Activated naive CD8-positive, alpha-beta T cell treated with anti-CD3 and anti-CD28 coated beads, Interleukin-2, amount 50 U/mL, for 24 hours (primary cell): ENCODE measurements around the gene HOXA7.

Experiments
- ATAC-seq: fragments of 150-1000 bp; cut with Tn5 transposase; one replicate; pipeline ENCODE4 v1.10.0; 2021
- DNase-seq: peaks from one replicate; pipeline ENCODE4 v3.0.0; 2021
- H3K27ac Mint-ChIP-seq: one replicate; pipeline ENCODE4 v1.8.0; 2021; ENCODE audit warnings: mild to moderate bottlenecking, mixed read lengths
- H3K27me3 Mint-ChIP-seq: one replicate; pipeline ENCODE4 v1.8.0; 2021; ENCODE audit warnings: mixed read lengths
- H3K36me3 Mint-ChIP-seq: one replicate; pipeline ENCODE4 v1.8.0; 2021; ENCODE audit warnings: low read depth, mixed read lengths
- H3K4me1 Mint-ChIP-seq: one replicate; pipeline ENCODE4 v1.8.0; 2021; ENCODE audit warnings: mixed read lengths
- H3K4me3 Mint-ChIP-seq: one replicate; pipeline ENCODE4 v1.8.0; 2021; ENCODE audit warnings: mild to moderate bottlenecking, moderate library complexity, mixed read lengths
- H3K9me3 Mint-ChIP-seq: one replicate; pipeline ENCODE4 v1.8.0; 2021; ENCODE audit warnings: mixed read lengths

The HOXA7 gene

DNA sequence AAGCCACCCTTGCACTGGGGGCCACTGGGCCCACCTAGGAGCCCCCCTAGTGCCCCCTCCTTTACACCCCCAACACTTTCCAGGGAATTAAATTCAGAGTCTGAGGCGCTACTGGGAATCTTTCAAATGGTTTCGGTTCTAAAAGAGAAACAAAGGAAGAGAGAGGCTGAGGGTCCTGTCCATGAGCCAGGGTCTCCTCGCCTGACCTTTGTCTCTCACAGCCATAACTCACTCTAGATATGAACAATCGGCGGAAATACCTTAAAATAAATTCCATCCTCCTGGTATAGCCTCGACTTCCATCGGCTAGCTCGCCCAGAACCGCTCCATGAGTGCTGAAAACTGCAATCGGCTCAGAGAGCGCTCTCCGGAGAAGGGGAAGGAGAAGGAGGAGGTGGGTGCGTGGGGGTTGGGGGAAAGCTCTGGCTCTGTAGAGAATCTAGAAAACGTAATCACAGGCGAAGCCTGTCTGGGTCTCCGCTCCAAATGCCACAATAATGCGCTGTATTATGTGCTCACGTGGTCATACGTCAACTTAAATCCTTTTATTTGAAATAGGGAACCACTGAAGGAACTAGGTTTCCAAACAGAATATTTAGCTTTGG is 38.5 kb downstream of the HOXA7 start:
- H3K36me3 Mint-ChIP-seq: no peaks in the 10 kb centered on the region
- H3K4me3 Mint-ChIP-seq: no peak overlapping the region
- no peaks in the 10 kb centered on the region for H3K4me1 Mint-ChIP-seq
- ATAC-seq: no peak
- H3K27me3 Mint-ChIP-seq: no peaks in the 10 kb centered on the region
- no peak for DNase-seq
- H3K9me3 Mint-ChIP-seq: no peaks in the 10 kb centered on the region
- no peak overlapping the region for H3K27ac Mint-ChIP-seq

DNA sequence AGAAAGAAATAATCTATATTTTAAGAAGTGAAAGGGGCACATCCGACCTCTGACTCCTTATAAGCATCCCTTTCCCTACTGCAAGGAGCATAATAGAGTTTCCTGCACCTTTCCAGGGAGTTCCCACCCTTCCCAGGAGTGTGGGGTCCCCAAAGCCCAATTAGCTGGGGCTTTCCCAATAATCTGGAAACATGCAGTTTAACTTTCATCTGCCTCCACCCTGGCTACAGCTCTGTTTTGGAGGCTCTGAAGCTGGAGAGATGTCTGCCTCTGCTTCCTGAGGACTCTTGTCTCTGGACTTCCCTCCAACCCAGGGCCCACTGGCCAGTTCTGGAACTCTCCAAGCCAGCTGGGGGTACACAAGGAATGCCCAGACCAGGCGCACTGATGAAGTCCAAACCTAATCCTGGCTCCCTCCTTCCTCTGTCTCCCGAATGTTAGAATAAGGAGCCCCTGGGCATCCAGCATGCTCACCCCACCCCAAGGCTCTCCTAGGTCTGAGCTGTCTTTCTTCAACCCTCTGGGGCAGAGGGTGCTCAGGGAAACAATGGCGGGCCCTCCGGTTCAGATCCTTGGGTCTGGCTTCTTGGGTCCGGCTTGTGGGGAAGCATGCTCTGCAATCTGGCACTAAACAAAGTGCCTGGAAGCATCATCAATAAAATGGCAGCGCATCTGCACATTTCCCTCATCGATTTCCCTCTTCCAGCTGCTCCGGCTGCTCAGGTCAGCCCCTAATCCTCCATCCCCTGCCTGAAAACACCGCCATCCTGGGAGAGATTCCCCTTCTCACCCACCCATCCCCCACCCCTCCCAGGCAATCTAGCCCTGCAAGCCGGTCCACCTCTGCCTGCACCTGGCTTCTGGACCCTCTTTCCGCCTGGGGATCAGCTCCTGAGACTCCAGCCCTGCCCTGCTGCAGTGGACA is 39.3 kb downstream of the HOXA7 start:
- DNase-seq: no peak
- no peaks in the 10 kb centered on the region for H3K27me3 Mint-ChIP-seq
- no peak for ATAC-seq
- H3K27ac Mint-ChIP-seq: no peak overlapping the region
- H3K4me3 Mint-ChIP-seq: no peak overlapping the region
- H3K9me3 Mint-ChIP-seq: no peaks in the 10 kb centered on the region
- no peaks in the 10 kb centered on the region for H3K4me1 Mint-ChIP-seq
- no peaks in the 10 kb centered on the region for H3K36me3 Mint-ChIP-seq

DNA sequence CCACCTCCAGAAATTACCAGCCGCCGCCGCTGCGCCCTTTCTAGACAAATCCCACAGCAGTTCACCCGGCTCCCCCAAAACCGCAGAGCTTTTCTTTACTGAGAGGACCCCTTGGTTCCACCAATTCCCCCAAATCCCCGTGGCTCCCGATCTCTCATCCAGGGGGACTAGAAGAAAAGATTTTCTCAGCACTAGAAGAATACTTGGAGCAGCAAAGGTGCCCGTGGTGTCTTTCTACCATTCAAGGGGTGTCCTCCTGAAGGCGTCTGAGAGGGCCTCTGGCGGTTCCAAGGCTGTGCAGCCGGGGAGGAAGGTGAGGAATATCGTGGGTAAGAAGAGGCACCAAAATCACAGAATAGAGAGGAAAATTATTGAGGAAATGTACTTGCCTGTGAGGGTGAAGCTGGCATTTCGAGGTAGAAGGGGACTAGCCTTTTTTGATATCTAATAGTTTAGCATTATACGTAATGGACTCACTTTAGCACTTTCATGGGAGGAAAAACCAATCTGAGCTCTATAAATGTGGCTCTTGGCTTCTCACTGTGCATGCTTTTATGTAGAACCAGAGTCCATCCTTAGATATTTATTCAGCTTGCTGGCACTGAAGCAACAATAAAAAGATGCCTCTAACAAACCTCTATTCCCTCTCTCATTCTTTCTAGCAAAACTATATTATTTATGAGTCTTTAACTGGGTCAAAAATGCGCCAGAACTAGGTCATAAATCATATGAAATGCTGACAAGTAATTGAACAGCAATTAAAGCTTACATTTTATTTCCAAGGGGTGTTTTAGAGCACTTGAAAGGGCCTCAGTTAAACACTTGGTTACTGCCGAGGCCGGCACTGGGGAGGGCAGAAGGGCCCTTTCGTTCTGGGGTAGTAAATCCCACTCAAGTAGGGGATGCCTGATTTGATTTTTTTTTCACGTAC is 40.2 kb downstream of the HOXA7 start:
- no peak for ATAC-seq
- Mint-ChIP-seq H3K9me3 (no peaks in the 10 kb centered on the region), H3K4me1 (no peaks in the 10 kb centered on the region), H3K4me3 (no peak overlapping the region), H3K27ac (no peak overlapping the region), H3K27me3 (peaks cover 4% of the 10 kb centered on the region), H3K36me3 (no peaks in the 10 kb centered on the region)
- no peak for DNase-seq

DNA sequence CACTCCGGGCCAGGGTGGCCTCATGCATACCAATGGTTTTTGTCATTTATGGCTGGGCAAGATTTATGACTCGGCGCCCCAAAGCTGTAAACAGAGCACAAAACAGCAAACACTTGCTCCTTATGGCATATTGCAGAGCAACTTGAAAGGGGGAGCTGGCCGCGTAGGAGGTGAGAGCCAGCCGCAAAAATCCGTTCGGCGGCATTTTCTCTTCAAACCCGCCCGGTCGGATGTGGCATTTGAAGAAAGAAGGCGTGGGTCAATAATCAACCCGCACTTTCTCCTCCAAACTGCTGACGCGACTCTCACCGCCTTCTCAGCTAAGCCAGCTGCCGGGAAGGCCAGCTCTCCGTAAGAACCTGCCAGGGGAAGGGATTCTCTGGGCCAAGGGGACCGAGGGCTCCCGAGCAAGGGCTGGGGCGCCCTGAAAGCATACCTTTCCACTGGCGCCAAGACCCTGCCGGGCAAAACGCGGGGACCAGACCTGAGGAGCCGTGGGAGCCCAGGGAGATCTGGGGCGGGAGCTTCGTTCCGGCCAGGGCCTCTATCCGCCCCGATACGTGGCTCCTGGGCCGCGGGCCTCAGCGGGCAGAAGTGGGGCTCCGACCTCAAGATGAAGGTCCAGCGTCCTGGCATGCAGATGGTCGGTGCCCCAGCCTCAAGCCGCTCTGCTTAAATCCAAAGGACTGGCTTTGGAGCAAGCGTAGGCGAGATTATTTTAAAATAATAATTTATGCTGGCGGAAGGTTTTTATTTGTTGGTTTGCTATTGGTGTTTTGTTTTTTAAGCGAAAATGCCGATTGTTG is 41.1 kb downstream of the HOXA7 start:
- Mint-ChIP-seq H3K27ac (no peak overlapping the region), H3K27me3 (peaks cover 4% of the 10 kb centered on the region), H3K4me1 (no peaks in the 10 kb centered on the region), H3K36me3 (no peaks in the 10 kb centered on the region), H3K4me3 (no peak overlapping the region), H3K9me3 (no peaks in the 10 kb centered on the region)
- no peak for ATAC-seq
- no peak for DNase-seq

DNA sequence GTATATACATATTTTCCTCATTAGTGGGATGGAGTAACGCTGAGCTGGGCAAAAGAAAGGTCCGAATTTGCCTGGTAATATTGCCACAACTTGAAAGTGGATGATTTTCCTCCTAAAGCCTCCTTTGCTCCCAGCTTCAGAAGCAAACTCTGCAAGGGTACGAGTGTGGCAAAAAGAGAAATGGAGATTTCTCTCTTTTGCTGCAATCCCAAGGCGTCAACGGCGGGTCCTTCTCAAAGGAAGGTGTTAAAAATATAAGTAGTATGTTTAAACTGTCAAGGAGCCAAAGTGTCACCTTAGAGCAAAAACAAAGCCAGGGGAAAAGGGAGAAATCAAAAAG is 41.6 kb downstream of the HOXA7 start:
- DNase-seq (no peak), ATAC-seq (no peak)
- no peaks in the 10 kb centered on the region for H3K36me3 Mint-ChIP-seq
- no peak overlapping the region for H3K4me3 Mint-ChIP-seq
- H3K27ac Mint-ChIP-seq: no peak overlapping the region
- H3K27me3 Mint-ChIP-seq: peaks cover 4% of the 10 kb centered on the region
- H3K4me1 Mint-ChIP-seq: no peaks in the 10 kb centered on the region
- no peaks in the 10 kb centered on the region for H3K9me3 Mint-ChIP-seq

DNA sequence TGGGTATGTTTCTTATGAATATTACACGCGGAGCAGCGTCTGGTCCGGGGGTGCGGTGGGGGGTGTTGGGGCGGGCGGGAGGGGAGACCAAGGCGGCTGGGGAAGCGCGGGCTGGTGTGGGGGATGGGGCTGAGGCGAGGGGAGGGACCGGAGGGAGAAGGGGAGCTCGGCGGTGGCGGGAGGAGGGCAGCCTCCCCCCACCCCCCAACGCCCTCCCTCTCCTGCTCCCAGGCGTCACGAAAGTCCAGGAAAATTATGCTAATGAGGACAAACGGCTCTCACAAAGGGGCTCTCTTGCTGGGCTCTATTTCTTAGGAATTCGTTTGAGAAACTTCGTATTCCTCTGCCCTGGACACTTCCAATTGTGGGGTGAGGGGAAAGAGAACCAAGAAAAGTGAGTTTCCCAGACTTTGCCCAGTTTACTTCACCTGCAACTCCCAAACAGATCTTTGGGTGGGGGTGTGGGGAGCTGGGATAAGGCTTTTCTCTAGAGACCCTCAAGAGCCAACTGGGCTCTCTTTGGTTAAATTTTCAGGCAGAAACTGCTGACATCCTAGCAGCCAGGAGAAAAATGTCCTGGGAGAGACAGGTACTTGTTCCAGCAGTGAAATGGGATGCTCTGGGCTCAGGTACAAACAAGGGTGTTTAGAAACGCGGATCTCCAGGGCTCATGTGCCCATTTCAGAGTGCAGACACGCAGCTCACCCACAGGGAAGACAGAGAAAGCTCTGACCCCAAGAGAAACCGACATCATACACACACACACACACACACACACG is 42.3 kb downstream of the HOXA7 start:
- Mint-ChIP-seq H3K36me3 (no peaks in the 10 kb centered on the region), H3K4me3 (no peak overlapping the region), H3K9me3 (no peaks in the 10 kb centered on the region), H3K27ac (no peak overlapping the region), H3K4me1 (no peaks in the 10 kb centered on the region), H3K27me3 (peaks cover 4% of the 10 kb centered on the region)
- no peak for ATAC-seq
- no peak for DNase-seq

DNA sequence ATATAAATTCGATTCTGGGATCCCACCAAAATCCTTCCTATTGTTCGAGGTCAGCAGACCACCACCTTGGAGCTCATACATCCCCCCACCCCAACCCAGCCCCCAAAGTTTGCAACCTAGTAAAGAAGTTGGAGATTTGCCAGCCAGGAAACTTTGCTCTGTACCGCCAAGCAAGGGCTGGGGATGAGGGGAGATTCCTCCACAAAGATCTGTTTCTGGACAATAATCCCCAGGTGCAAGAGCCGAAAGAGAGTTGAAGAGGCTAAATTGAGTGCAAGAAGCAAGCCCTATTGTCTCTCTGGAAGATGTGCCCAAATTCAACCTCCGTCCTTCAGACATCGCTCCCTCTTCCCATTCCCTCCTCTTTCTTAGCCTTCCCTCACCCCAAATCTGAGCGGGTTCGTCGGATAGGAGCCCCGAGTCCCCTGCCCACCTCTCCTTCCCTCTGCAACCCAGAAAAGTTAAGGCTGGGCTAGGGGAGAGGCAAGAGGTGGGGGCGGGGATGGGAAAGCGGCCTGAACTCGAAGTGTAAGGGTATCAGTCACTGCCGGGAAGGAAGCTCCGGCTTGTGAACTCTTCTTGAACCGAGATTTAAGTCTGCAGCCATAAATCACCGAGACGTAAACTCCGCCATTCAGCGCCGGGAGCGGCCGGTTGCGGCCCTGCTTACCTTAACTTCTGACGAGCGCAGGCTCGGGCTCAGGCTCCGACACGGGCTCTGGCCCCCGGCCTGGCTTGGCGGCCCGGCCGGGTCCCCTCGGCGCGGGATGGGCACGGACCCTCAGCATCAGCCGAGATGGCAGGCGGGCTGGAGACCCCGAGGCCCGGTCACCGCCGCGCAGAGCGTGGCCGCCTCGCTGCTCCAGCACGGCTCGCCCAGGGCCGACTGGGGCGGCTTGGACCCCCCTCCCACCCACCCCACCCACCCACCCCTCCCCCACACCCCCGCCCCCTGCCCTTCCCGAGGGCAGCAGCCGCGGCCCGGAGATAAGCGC is 43.2 kb downstream of the HOXA7 start:
- no peak for ATAC-seq
- Mint-ChIP-seq H3K27ac (no peak overlapping the region), H3K27me3 (peaks cover 4% of the 10 kb centered on the region), H3K36me3 (no peaks in the 10 kb centered on the region), H3K4me3 (no peak overlapping the region), H3K4me1 (no peaks in the 10 kb centered on the region), H3K9me3 (no peaks in the 10 kb centered on the region)
- no peak for DNase-seq

DNA sequence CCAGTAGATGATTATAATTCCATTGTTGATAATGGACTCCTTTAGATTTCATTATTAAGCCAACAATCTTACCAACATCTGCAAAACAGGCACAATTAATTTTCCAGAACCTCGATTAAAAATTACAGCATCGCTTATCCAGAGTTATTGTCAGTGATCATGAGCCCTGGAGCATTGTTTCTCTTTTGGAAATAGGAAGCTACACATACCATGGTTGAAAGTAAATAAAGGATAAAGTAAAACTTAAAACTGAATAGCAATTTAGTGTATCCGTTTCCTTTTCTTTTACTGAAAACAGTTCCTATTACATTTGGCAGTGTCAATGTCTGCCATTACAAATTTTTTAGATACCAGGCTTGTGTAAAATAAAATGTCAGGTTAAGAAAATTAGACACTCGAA is 44.1 kb downstream of the HOXA7 start:
- Mint-ChIP-seq H3K27me3 (peaks cover 4% of the 10 kb centered on the region), H3K27ac (no peak overlapping the region), H3K4me1 (no peaks in the 10 kb centered on the region), H3K36me3 (no peaks in the 10 kb centered on the region), H3K9me3 (no peaks in the 10 kb centered on the region), H3K4me3 (no peak overlapping the region)
- ATAC-seq (no peak), DNase-seq (no peak)

DNA sequence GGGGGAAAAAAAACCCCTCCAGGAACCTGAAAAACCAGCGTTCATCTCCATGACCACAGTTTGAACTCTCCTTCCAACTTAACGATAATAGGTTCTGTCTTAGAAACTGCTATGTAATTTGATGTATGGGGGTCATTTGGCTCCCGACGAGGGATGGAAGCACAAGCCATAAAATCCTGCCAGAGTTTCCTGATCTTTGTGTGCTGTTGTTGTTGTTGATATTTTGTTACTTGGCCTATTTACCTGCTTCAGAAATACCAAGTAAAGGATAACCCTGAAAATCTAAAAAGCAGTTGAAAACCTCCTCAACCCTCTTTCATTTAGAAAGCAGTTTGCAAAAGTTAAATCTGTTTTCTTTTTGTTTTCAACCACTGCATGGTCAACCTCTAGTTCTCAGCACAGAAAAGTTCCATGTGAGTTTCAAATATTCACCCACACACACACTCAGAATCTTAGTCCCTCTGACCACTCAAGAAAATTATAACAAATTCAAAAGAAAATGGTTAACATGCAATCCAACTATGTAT is 44.7 kb downstream of the HOXA7 start:
- no peaks in the 10 kb centered on the region for H3K9me3 Mint-ChIP-seq
- no peak for ATAC-seq
- H3K27me3 Mint-ChIP-seq: peaks cover 4% of the 10 kb centered on the region
- no peaks in the 10 kb centered on the region for H3K4me1 Mint-ChIP-seq
- no peak overlapping the region for H3K4me3 Mint-ChIP-seq
- H3K36me3 Mint-ChIP-seq: no peaks in the 10 kb centered on the region
- H3K27ac Mint-ChIP-seq: no peak overlapping the region
- no peak for DNase-seq

DNA sequence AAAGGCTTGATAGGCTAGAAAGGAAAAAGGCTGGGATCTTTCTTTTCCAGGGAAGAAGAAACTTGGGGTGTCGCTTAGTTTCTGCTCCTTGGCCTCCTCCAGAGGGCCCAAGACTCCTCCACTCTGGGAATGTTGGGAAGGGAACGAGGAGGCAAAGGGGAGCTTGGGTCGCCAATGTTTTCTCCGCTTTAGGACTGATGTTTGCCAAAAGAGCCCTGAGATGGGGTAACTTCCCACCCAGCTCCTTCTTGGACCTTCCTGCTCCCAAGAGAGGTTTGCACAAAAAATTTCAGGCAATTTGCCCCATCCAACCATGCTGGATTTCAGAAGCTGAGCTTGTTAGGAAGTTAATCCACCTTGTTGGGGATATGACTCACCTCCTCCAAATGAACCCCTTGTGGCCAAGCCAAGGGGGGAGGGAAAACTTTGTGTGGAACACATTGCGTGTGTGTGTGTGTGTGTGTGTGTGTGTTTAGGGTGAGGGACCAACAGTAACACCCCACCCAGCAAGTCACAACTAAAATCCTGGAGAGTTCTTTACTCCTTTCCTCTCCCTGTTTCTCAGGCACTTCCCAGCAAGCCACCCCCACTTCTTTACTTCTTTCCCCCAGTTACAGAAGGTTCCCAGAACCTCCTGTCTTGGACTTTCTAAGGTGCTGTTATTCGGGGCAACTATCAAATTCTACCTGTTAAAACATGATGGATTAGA is 45.3 kb downstream of the HOXA7 start:
- DNase-seq (no peak), ATAC-seq (no peak)
- peaks cover 4% of the 10 kb centered on the region for H3K27me3 Mint-ChIP-seq
- no peaks in the 10 kb centered on the region for H3K4me1 Mint-ChIP-seq
- H3K36me3 Mint-ChIP-seq: no peaks in the 10 kb centered on the region
- no peaks in the 10 kb centered on the region for H3K9me3 Mint-ChIP-seq
- H3K27ac Mint-ChIP-seq: no peak overlapping the region
- no peak overlapping the region for H3K4me3 Mint-ChIP-seq

DNA sequence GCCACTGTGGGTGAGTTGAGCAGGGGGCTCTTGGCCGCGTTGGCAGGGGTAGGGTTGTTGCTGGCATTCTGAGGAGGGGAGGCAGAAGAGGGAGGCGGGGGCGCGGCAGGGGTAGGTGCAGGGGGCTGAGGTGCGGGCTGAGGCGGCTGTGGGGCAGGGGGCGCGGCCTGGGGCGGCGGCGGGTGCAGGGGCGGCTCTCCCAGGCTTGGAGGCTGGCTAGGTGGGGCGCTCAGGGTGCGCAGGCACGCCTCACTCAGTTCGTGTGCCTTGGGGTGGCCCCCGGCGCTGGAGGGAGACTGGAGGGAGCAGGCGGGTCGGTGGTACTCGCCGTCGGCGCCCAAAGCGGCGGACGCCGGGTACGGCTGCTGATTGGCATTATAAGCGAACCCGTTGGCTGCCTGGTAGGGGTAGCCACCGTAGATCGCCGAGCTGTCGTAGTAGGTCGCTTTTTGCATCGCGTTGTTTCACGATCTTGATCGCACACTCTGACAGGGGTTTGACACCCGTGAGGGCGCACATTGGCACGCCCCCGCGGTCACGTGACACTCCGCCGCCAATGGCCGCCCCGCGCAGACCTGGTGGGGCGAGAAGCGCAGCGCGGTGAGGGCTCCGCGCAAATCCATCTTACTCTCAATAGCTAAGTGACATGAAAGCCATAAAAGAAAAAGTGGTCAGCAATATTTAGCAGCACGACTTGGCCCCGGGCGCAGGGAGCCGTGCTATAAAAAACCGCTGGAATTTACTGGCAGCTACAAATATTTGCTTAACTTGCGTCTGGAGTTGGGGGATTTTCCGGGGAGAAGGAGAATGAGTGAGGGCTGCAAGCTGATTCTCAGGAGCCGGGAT is 46.1 kb downstream of the HOXA7 start:
- DNase-seq: no peak

More for the DNA sequence above, 46.1 kb downstream of the HOXA7 start:
- no peak for ATAC-seq
- Mint-ChIP-seq H3K27ac (no peak overlapping the region), H3K9me3 (no peaks in the 10 kb centered on the region), H3K36me3 (no peaks in the 10 kb centered on the region), H3K27me3 (peaks cover 6% of the 10 kb centered on the region), H3K4me3 (no peak overlapping the region), H3K4me1 (no peaks in the 10 kb centered on the region)
